Measurements from ENCODE around the gene SEC24B. TPM values are rescaled to one million over a fixed set of nuclear protein-coding genes. Genes with fewer than 3 reads are reported as not detected.
A peak's percentile ranks its signal among the peaks of the same experiment; 100 is the strongest.
"Not testable (repeated sequence)": the region's sequence is repeated elsewhere in the genome, so short reads cannot be mapped to it uniquely, and the experiment has no call there.

Gene SEC24B
- total and polyA plus RNA-seq, 4 experiments from 2014 or later = 12.1 to 37.7 (median 32.4) TPM

DNA sequence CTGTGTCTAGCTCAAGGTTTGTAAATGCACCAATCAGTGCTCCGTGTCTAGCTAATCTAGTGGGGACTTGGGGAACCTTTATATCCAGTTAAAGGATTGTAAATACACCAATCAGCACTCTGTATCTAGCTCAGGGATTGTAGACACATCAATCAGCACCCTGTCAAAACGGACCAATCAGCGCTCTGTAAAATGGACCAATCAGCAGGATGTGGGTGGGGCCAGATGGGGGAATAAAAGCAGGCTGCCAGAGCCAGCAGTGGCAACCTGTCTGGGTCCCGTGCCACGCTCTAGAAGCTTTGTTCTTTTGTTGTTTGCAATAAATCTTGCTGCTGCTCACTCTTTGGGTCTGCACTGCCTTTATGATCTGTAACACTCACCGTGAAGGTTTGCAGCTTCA, 124.5 kb downstream of the SEC24B start:
- ChIA-PET CTCF (ENCODE audit: partially characterized antibody) (interaction anchor here (1.1 to 2.6 kb wide), 6 partner anchors 9 to 246 kb away, joined by 3 to 13 read pairs (median 4); partner anchors contain the start of gene SEC24B), POLR2A (ENCODE audit: partially characterized antibody) (interaction anchor here (1.0 to 4.6 kb wide), 4 partner anchors 16 to 145 kb away, joined by 4 to 53 read pairs (median 14); partner anchors contain the start of genes CASP6 and SEC24B)
- Mint-ChIP-seq H3K36me3 (peaks cover 13 to 25% of the 10 kb centered on the region in 2 donors), H3K4me1 (peaks cover 25 to 46% (median 40%) of the 10 kb centered on the region in 4 donors), H3K4me3 (peak overlapping the region in 7 of 8 donors; percentile 50 to 97 (median 74)), H3K27ac (peak overlapping the region; percentile 15 to 99 (median 75))
- peaks cover 34% of the 10 kb centered on the region for H3K4me1 ChIP-seq (ENCODE audit: insufficient read depth, low read length)
- DNase-seq = peak in 1 of 5 donors; percentile 21
- H3K27ac ChIP-seq (ENCODE audit: low read depth, low read length); H3K9me3 Mint-ChIP-seq; H3K27me3 ChIP-seq (ENCODE audit: insufficient read depth, low read length); H3K36me3 ChIP-seq (ENCODE audit: insufficient read depth, low read length); H3K27me3 Mint-ChIP-seq; H3K9me3 ChIP-seq (ENCODE audit: control insufficient read depth in 1 of 2, low read length in 2 of 2); H3K4me3 ChIP-seq (ENCODE audit: low read length in 2 of 2): not testable (repeated sequence)
- intact Hi-C loops (cut with micrococcal nuclease) = loop anchor here (2.0 kb wide), 1 partner anchor 19 kb away; no protein-coding TSS in a partner anchor

DNA sequence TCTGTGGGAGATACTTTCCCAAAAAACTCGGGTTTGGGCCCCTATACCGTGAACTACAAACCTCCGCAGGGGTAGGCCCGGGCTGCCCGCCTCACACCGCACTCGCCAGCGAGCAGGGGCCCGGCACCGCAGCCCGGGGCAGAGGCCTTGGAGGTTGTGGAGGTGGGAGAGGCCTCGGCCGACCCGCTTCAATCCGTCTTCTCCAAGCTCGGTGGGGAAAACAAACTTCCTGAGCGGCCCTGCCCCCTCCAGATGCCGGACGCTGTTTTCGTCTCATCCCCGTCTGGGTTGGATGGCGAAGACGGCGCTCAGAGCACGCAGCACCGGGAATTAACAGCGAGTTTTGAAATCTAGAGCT, 126.0 kb downstream of the SEC24B start:
- H3K4me3 ChIP-seq (ENCODE audit: low read length in 2 of 2) = peak overlapping the region; percentile 92 to 98
- peak overlapping the region; percentile 96 for H3K27ac ChIP-seq (ENCODE audit: low read depth, low read length)
- Mint-ChIP-seq H3K4me1 (peaks cover 33 to 61% (median 50%) of the 10 kb centered on the region in 4 donors), H3K27ac (peak overlapping the region; percentile 91 to 99 (median 97)), H3K27me3 (no peaks in the 10 kb centered on the region), H3K4me3 (peak overlapping the region; percentile 87 to 98 (median 95)), H3K36me3 (peaks cover 16 to 30% of the 10 kb centered on the region in 2 donors), H3K9me3 (peaks cover 0 to 1% (median 0%) of the 10 kb centered on the region in 8 donors)
- POLR2A ChIA-PET (ENCODE audit: partially characterized antibody) = interaction anchor here (0.6 to 5.7 kb wide), 27 partner anchors 9 to 260 kb away, joined by 3 to 122 read pairs (median 5); partner anchors contain the start of genes CASP6, GAR1, PLA2G12A and SEC24B
- peaks cover under 1% of the 10 kb centered on the region for H3K36me3 ChIP-seq (ENCODE audit: insufficient read depth, low read length)
- H3K9me3 ChIP-seq (ENCODE audit: control insufficient read depth in 1 of 2, low read length in 2 of 2) = no peaks in the 10 kb centered on the region
- H3K27me3 ChIP-seq (ENCODE audit: insufficient read depth, low read length) = no peaks in the 10 kb centered on the region
- CTCF ChIA-PET (ENCODE audit: partially characterized antibody) = interaction anchor here (0.6 to 2.6 kb wide), 14 partner anchors 10 to 255 kb away, joined by 3 to 13 read pairs (median 3); partner anchors contain the start of gene SEC24B
- intact Hi-C loops (cut with micrococcal nuclease) = loop anchor here (2.0 kb wide), 1 partner anchor 21 kb away; no protein-coding TSS in a partner anchor
- DNase-seq = peak in 1 of 5 donors; percentile 60
- peaks cover 49% of the 10 kb centered on the region for H3K4me1 ChIP-seq (ENCODE audit: insufficient read depth, low read length)

DNA sequence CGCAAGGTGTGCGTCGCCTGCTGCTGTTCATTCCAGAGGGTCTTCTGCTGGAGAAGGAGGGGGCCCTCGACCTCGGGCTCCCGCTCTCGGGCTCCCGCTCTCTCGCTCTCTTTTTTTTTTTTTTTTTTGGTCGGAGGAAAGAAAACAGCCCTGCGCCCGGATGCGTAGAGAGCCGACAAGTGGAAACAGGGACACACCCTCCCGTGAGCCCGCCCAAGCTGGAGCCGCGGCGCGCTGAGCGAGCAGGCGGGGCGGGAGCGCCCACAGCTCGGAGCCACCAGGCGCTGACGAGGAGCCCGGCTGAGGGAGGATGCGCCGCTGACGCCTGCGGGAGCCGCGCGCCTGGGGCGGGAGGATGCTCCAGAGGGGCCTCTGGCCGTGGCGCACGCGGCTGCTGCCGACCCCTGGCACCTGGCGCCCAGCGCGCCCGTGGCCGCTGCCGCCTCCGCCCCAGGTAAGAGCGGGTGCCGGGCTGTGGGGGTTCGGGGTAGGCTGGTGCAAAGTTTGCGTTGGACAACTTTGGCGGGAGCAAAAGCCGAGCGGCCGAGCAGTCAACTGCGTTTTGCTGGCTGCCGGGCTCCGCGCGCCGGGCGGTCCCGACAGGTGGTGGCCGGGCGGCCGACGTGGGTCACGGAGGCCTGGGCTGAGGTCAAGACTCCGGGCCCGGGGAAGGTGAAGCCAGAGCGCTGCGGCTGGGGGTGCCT, 126.5 kb downstream of the SEC24B start, which contains the start of gene MCUB:
Gene MCUB (plus strand): TSS at position 264 of the 704 bp plus-strand sequence. CDS start 92 bp downstream, at position 356.
- Histone ChIP-seq H3K36me3 (ENCODE audit: insufficient read depth, low read length) (peaks cover 6% of the 10 kb centered on the region), H3K27me3 (ENCODE audit: insufficient read depth, low read length) (no peaks in the 10 kb centered on the region), H3K4me1 (ENCODE audit: insufficient read depth, low read length) (peaks cover 54% of the 10 kb centered on the region), H3K4me3 (ENCODE audit: low read length in 2 of 2) (peak within 1 kb of the TSS; percentile 92 to 98), H3K9me3 (ENCODE audit: control insufficient read depth in 1 of 2, low read length in 2 of 2) (no peaks in the 10 kb centered on the region), H3K27ac (ENCODE audit: low read depth, low read length) (peak within 1 kb of the TSS; percentile 96)
- Mint-ChIP-seq H3K4me1 (peaks cover 38 to 66% (median 54%) of the 10 kb centered on the region in 4 donors), H3K36me3 (peaks cover 20 to 36% of the 10 kb centered on the region in 2 donors), H3K9me3 (peaks cover 0 to 1% (median 0%) of the 10 kb centered on the region in 8 donors), H3K27me3 (no peaks in the 10 kb centered on the region), H3K27ac (peak within 1 kb of the TSS; percentile 91 to 99 (median 98)), H3K4me3 (peak within 1 kb of the TSS; percentile 95 to 99 (median 98))
- DNase-seq = peak; percentile 93 to 95 (median 94)
- intact Hi-C loops (cut with micrococcal nuclease) = loop anchor here (1.0 to 2.0 kb wide), 4 partner anchors 21 to 255 kb away; partner anchors contain the start of genes GAR1 and SEC24B
- CTCF ChIA-PET (ENCODE audit: partially characterized antibody) = interaction anchor here (0.6 to 2.6 kb wide), 15 partner anchors 10 to 255 kb away, joined by 3 to 13 read pairs (median 3); partner anchors contain the start of gene SEC24B
- POLR2A ChIA-PET (ENCODE audit: partially characterized antibody) = interaction anchor here (0.6 to 5.7 kb wide), 32 partner anchors 10 to 302 kb away, joined by 3 to 122 read pairs (median 5); partner anchors contain the start of genes CASP6, GAR1, PLA2G12A and SEC24B

DNA sequence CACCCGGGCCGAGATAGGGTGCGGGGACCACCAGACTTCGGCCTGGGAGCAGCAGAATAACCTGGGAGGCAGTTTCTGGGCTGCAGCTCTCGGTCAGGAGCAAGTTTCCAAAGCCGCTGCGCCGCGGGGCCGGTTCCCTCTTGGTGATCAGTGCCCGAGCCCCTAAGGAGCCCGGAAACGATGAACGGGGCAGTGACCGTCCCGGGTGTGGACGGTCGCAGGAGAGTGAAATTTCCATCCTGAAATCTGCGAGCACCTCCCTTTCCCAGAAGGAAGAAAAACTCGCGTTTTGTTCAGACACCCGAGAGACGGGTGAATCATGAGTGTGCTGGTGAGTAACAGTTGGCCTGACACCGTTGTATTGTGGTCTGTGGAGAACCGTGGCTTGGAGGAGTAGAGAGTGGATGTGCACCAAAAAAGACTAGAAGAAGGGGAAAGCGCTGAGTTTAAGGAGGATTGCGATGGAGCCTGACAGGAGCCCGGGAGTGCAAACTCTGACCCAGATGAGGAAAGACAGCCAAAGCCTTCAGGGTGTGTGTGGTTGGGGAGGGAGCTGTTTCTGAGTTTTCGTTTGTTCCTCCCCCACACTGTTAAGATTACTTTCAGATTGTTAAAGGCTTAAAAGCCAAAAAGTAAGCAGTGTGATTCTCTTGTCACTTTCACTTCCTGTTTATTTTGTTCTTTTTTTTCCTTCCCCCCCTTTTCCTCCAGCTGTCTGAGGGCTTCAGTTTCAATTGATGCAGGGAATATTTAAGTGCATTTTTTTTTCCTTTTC, 127.3 kb downstream of the SEC24B start:
- intact Hi-C loops (cut with micrococcal nuclease) = loop anchor here (1.0 kb wide), 5 partner anchors 13 to 254 kb away; partner anchors contain the start of genes CASP6, GAR1 and SEC24B
- H3K4me1 Mint-ChIP-seq = peaks cover 39 to 71% (median 56%) of the 10 kb centered on the region in 4 donors
- Histone ChIP-seq H3K36me3 (ENCODE audit: insufficient read depth, low read length) (peaks cover 8% of the 10 kb centered on the region), H3K27me3 (ENCODE audit: insufficient read depth, low read length) (no peaks in the 10 kb centered on the region), H3K4me3 (ENCODE audit: low read length in 2 of 2) (peak overlapping the region; percentile 92 to 98), H3K4me1 (ENCODE audit: insufficient read depth, low read length) (peaks cover 60% of the 10 kb centered on the region), H3K27ac (ENCODE audit: low read depth, low read length) (peak overlapping the region; percentile 96), H3K9me3 (ENCODE audit: control insufficient read depth in 1 of 2, low read length in 2 of 2) (no peaks in the 10 kb centered on the region)
- peaks cover 0 to under 1% (median 0%) of the 10 kb centered on the region in 8 donors for H3K9me3 Mint-ChIP-seq
- H3K4me3 Mint-ChIP-seq = peak overlapping the region; percentile 95 to 99 (median 98)
- H3K27ac Mint-ChIP-seq = peak overlapping the region; percentile 91 to 99 (median 97)
- peaks cover 18 to 39% of the 10 kb centered on the region in 2 donors for H3K36me3 Mint-ChIP-seq
- POLR2A ChIA-PET (ENCODE audit: partially characterized antibody) = interaction anchor here (0.8 to 5.7 kb wide), 29 partner anchors 10 to 255 kb away, joined by 3 to 122 read pairs (median 6); partner anchors contain the start of genes CASP6, GAR1, PLA2G12A and SEC24B
- CTCF ChIA-PET (ENCODE audit: partially characterized antibody) = interaction anchor here (0.7 to 3.8 kb wide), 15 partner anchors 11 to 171 kb away, joined by 3 to 17 read pairs (median 4); partner anchors contain the start of genes CASP6 and SEC24B
- H3K27me3 Mint-ChIP-seq = no peaks in the 10 kb centered on the region
- DNase-seq = peak; percentile 74 to 82 (median 80)

DNA sequence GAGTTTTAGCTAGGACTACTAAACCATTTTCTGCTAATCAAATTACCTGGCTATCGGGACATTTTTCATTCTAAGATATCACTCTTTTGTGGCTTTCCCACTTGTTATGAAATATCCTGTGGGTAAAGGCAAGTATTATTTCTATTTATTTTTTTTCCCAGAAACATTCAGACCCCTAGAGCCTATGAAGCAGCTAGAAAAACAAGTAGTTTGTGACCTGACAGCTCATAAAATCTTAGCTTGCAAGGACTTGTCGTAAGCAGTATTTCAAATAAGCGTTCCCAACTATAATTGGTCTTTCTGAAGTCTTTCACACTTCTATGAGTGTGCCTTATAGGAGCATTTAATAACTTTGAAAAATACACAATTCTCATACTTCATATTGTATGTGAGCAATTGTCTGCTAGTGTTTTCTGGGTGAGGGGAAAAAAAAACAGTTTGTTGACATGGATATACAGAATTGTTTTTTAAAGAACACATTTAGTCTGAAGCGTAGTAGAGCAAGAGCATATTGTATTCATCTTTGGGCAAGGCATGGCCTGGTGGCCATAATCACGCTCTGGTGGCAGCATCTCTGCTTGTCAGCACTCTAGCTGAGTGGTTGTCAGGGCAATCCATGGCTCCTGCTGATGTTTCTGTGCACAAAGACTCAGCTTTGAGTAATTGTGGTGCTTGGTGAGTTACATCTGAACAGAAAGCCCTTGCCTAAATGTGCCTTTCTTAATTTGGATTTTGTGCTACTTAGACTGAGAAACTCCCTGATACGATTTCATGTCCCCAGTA, 129.0 kb downstream of the SEC24B start:
- Mint-ChIP-seq H3K9me3 (no peaks in the 10 kb centered on the region), H3K27ac (peak overlapping the region in 5 of 7 donors; percentile 47 to 91 (median 78)), H3K36me3 (peaks cover 12 to 42% of the 10 kb centered on the region in 2 donors), H3K4me3 (peak overlapping the region; percentile 95 to 99 (median 98)), H3K27me3 (no peaks in the 10 kb centered on the region), H3K4me1 (peaks cover 39 to 74% (median 61%) of the 10 kb centered on the region in 4 donors)
- intact Hi-C loops (cut with micrococcal nuclease) = no loop called here
- DNase-seq = no peak
- peaks cover 68% of the 10 kb centered on the region for H3K4me1 ChIP-seq (ENCODE audit: insufficient read depth, low read length)
- peaks cover 8% of the 10 kb centered on the region for H3K36me3 ChIP-seq (ENCODE audit: insufficient read depth, low read length)
- H3K27ac ChIP-seq (ENCODE audit: low read depth, low read length) = no peak overlapping the region
- peak overlapping the region in 1 of 2 donors; percentile 1 for H3K4me3 ChIP-seq (ENCODE audit: low read length in 2 of 2)
- CTCF ChIA-PET (ENCODE audit: partially characterized antibody) = interaction anchor here (1.2 to 3.8 kb wide), 6 partner anchors 11 to 264 kb away, joined by 3 to 17 read pairs (median 6); partner anchors contain the start of genes CASP6 and SEC24B
- POLR2A ChIA-PET (ENCODE audit: partially characterized antibody) = interaction anchor here (1.7 to 5.7 kb wide), 4 partner anchors 11 to 128 kb away, joined by 3 to 48 read pairs (median 10); no protein-coding TSS in a partner anchor
- H3K27me3 ChIP-seq (ENCODE audit: insufficient read depth, low read length) = no peaks in the 10 kb centered on the region
- H3K9me3 ChIP-seq (ENCODE audit: control insufficient read depth in 1 of 2, low read length in 2 of 2) = no peaks in the 10 kb centered on the region
